Stimulated activated naive CD8-positive, alpha-beta T cell treated with anti-CD3 and anti-CD28 coated beads, Interleukin-15, amount 100 ng/mL, for 72 hours (primary cell): ENCODE data around the gene BCAR1.
A peak's percentile ranks its signal among the peaks of the same experiment; 100 is the strongest.

Experiments
- ATAC-seq: fragments of 150-1000 bp; cut with Tn5 transposase; 2 replicates; pipeline ENCODE4 v1.10.0; 2021; ENCODE audit warnings: mild to moderate bottlenecking, moderate library complexity
- DNase-seq, 2 donors: peaks; one replicate each; pipeline ENCODE4 v3.0.0; 2021 to 2022
- H3K27ac Mint-ChIP-seq, 2 donors: one replicate each; pipeline ENCODE4 v1.8.0; 2022; ENCODE audit warnings: mild to moderate bottlenecking in 2 of 2, mixed read lengths in 2 of 2, moderate library complexity in 2 of 2
- H3K27me3 Mint-ChIP-seq: one replicate; pipeline ENCODE4 v1.8.0; 2022; ENCODE audit warnings: mixed read lengths
- H3K4me1 Mint-ChIP-seq: one replicate; pipeline ENCODE4 v1.8.0; 2022; ENCODE audit warnings: mild to moderate bottlenecking, mixed read lengths
- H3K4me3 Mint-ChIP-seq, 2 donors: one replicate each; pipeline ENCODE4 v1.8.0; 2022; ENCODE audit warnings: mild to moderate bottlenecking in 2 of 2, mixed read lengths in 2 of 2, moderate library complexity in 1 of 2
- H3K9me3 Mint-ChIP-seq, 2 donors: one replicate each; pipeline ENCODE4 v1.8.0; 2022; ENCODE audit warnings: mixed read lengths in 2 of 2

Gene BCAR1

DNA sequence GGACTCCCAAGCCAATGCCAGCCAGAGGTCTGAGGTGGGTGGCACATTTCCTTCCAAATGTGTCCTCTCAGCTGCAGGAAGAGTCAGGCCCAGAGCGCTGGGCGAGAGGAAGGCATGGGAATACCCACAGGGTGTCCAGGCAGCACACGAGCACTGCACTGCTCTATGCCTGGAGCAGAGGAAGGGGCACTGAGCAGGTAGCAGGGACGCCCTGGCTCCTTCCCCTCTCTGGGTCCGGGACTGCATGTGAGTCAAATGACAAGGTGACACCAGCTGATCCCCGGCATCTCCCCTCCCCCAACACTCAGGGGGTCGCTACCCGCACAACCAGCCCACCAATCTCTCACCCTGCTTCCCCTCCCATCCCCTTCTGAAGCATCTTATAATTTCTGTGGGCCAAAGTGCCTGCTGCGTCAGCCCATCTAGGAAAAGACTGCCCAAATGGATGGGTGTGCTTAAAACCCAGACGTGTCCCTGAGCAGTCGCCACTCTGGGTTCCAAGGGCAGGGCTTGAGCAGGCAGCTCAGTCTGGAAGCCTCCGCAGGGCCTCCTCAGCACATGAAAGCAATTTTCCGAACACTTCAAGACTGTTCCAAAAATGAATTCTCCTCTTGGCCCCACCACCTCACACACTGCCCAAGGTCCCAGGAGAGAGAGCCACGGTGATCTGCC lies 12.0 kb upstream of the BCAR1 start:
- peaks cover 73% of the 10 kb centered on the region for H3K27me3 Mint-ChIP-seq
- ATAC-seq, result no peak
- no peak for DNase-seq
- no peak overlapping the region for H3K4me3 Mint-ChIP-seq
- H3K9me3 Mint-ChIP-seq, result no peaks in the 10 kb centered on the region
- H3K27ac Mint-ChIP-seq, result no peak overlapping the region
- H3K4me1 Mint-ChIP-seq, result peaks cover 13% of the 10 kb centered on the region

DNA sequence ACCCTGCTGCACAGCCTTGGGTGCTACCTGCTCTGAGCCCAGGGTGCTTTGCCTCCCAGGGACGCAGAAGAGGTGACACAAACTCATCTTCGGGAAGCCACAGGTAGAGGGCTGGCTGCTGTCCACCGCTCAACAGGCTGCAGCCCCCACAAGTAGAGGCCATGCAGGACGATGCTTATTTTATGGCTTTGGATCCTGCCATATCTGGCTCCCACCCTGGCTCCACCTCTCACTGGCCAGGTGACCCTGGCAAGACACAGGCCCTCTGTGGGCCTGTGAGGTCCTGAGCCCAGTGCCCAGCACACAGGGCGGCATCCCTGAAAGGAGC lies 11.3 kb upstream of the BCAR1 start:
- Mint-ChIP-seq H3K27ac (no peak overlapping the region), H3K4me3 (no peak overlapping the region), H3K27me3 (peaks cover 78% of the 10 kb centered on the region), H3K9me3 (no peaks in the 10 kb centered on the region), H3K4me1 (peaks cover 13% of the 10 kb centered on the region)
- DNase-seq (no peak), ATAC-seq (no peak)

DNA sequence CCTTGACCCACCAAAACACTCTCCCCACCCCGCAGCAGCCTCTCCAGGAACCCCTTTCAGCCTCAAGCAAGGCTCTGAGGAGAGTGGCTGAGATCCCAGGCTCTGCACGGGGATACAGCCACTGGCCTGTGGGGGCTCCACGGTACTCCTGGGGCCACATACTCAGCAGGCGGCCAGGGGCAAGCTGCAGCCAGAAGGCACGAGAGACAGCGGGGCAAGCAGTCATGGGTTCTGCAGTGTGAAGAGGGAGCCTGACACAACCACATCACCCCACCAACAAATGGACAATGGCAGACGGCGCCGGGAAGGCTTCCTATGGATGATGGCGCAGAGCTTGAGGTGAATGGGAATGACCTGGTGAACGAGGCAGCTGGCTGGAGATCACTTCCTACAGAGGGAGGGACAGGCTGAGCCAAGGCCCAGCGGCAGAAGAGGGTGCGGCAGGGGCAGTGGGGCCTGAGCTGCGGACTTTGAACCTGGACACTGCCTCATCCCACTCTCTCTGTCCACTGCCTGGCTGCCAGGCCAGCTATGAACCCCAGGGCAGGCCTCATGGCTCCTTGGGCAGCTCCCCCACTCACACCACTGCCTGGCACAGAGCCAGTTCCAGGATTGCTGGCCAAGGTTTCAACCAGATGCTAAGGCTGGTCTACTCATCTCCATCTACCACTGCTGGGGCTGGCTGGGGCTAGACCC lies 10.8 kb upstream of the BCAR1 start:
- Mint-ChIP-seq H3K27ac (no peak overlapping the region), H3K4me1 (peaks cover 13% of the 10 kb centered on the region), H3K9me3 (no peaks in the 10 kb centered on the region), H3K27me3 (peaks cover 78% of the 10 kb centered on the region), H3K4me3 (no peak overlapping the region)
- ATAC-seq (no peak), DNase-seq (no peak)

DNA sequence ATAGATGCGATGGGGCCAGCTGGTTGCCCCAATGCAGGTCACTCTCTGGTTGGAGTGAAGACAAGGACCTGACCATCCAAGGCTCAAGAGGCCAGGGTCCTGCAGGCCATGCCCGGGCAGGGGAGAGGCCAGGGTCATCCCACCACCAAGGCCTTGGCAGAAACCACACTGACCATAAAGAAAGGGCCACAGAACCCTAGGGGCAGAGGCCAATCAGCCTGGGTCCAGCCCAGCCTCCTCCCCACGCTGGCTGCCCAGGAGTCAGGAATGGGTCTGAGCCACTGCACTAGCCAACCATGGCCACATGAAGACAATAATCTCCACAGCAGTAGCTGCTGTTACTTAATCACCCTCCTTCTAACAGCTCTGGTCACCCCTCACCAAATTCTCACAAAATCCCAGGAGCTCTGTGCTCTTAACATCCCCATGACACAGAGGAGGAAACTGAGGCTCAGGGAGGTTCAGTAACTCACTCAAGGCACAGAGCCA lies 10.2 kb upstream of the BCAR1 start:
- Mint-ChIP-seq H3K27ac (no peak overlapping the region), H3K4me3 (no peak overlapping the region), H3K9me3 (no peaks in the 10 kb centered on the region), H3K27me3 (peaks cover 77% of the 10 kb centered on the region), H3K4me1 (peaks cover 12% of the 10 kb centered on the region)
- no peak for ATAC-seq
- no peak for DNase-seq

DNA sequence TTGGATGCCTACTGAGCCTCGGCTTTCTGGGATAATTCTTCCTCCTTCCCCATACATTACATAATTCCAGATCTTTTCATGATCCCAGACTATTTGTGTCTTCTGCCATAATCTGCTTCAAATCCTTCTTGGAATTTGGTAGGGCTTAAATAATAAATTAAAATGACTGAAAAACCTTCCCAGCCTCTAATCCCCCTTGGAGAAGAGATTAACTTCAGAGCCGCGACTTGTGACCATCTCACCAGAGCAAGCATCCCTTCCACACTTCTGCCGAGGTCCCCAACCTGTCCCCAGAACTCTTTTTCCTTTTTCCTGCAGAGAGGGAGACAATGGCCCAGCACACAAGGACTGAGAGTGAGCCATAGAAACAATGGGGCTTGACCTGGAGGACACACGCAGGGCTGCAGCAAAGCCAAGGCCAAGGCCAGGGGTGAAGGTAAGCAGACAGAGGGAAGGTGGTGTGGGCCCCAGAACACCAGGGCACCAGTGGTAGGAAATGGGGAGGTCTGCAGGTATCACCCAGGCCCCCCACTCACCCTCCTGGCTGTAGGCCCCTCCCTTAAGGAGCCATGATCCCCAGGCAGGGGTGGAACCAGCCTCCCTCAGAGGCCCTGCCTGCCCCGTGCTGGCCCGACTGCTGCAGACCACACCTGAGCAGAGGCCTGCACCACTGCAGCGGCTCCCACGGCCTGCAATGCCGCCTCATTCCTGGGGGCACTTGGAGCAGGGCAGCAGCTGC lies 9.6 kb upstream of the BCAR1 start:
- Mint-ChIP-seq H3K27me3 (peaks cover 77% of the 10 kb centered on the region), H3K4me1 (peaks cover 6% of the 10 kb centered on the region), H3K4me3 (no peak overlapping the region), H3K9me3 (no peaks in the 10 kb centered on the region), H3K27ac (no peak overlapping the region)
- no peak for ATAC-seq
- DNase-seq, result no peak

DNA sequence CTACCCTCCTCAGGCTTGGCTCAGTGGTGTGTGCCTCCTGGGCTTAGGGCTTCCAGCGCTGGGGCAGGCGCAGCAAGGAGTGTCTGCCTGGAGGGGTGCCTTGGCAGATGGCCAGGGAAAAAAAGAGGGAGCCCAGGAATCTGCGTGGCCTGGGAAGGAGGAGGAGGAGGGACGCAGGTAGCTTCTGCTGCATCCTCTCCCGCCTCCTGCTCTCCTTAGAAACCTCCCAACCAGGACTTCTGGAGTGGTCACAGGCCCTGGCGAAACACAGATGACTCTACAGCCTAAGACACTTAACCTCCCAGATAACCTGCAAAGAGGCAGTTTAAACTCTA lies 7.3 kb upstream of the BCAR1 start:
- DNase-seq, result no peak
- H3K27ac Mint-ChIP-seq, result no peak overlapping the region
- no peaks in the 10 kb centered on the region for H3K4me1 Mint-ChIP-seq
- no peak for ATAC-seq
- H3K27me3 Mint-ChIP-seq, result peaks cover 84% of the 10 kb centered on the region
- H3K4me3 Mint-ChIP-seq, result no peak overlapping the region
- no peaks in the 10 kb centered on the region for H3K9me3 Mint-ChIP-seq

DNA sequence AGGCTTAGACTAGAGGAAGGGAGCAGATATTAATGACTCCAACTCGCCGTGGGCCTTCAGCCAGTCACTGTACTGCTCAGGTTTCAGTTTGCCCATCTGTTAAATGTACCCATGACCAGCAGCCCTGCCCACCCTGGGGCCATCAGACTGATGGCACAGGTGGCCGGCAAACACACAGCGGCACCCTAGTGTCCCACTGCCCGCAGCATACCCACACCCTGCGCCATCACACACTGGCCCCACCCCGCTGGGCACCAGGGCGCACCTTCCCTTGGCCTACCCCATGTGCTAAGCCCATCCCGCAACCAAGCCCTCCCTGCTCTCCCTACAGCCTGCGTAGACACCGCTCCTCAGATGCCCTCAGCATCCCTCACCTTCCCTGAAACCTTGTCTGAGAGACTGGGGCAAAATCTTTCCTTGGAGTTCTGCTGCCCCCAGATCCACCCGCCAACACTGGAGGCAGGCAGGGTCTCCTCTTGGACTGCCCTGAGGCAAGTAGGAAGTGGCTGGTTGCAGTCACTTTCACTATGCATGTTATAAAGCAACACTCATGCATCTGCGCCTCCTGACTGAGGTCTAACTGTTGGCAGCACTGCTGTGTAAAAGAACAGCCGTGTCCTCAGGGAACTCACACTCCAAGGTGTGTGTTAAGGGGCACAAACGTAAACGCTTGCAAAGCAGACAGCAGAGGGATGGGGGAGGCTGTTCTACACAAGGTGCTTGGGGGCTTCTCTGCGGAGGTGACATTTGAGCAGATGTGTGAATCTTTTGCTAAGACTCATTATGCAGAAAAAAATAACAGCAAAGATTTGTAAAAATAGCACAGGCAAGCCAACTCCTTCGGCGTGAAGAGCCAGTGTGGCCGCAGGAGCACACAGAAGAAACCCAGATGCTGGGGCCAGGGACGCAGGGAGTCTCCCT lies 6.7 kb upstream of the BCAR1 start:
- peak overlapping the region in 1 of 2 donors; percentile 6 for H3K27ac Mint-ChIP-seq
- H3K9me3 Mint-ChIP-seq, result no peaks in the 10 kb centered on the region
- peaks cover 84% of the 10 kb centered on the region for H3K27me3 Mint-ChIP-seq
- ATAC-seq, result peak; percentile 37
- H3K4me3 Mint-ChIP-seq, result no peak overlapping the region
- no peaks in the 10 kb centered on the region for H3K4me1 Mint-ChIP-seq
- no peak for DNase-seq

DNA sequence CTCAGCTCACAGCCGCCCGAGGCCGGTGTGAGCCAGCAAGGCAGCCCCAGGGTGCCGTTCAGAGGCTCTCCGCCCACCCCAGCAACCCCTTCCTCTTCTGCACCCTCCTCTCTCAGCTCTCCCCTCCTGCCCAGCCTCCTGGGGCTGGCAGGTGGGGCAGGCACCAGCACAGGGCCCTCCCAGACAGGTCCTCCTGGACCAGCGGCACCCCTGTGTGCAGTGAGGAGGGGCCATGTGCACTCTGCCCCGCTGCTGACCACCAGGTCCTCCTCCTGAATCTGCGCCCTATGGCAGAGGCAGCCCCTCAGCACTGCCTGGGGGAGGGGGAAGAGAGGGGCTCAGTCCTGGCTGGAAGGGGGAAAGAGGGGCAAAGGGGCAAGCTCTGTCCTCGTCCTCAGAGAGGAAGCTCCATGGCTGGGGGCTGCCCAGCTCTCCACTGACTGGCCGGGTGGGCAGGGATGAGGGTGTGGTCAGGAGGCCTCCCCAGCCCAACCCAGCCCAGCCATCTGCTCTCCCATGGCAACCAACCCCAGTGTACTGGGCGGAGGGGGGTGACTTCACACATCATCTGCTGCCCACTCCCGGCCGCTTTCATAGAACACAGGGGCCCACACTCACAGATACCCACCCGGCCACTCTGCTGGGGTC lies 5.4 kb upstream of the BCAR1 start:
- peaks cover 84% of the 10 kb centered on the region for H3K27me3 Mint-ChIP-seq

DNA sequence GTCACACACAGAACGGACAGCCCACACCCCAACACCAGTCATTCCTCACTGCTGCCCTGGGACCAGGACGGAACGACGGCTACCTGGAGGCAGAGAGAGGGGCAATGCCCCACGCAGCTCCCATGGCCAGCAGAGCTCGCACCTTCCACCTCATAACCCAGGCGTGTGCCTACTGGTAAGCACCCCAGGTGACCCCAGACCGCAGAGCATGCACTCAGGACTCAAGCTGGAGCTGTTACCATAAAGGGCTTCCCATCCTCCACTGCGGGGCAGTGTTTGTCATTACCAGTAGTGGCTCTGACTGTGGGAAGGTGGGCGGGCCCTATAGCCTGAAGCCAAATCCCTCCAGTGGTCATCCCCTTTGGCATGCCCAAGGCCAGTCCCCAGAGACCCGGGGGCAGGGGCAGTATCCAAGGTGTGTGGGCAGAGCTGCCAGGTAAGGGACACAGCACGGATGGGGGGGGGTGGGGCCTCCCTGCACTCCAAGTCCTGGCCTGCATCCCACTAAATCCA lies 4.7 kb upstream of the BCAR1 start:
- peaks cover 81% of the 10 kb centered on the region for H3K27me3 Mint-ChIP-seq
- H3K4me3 Mint-ChIP-seq, result no peak overlapping the region
- ATAC-seq, result no peak
- no peak overlapping the region for H3K27ac Mint-ChIP-seq
- no peak for DNase-seq
- no peaks in the 10 kb centered on the region for H3K9me3 Mint-ChIP-seq
- peaks cover 6% of the 10 kb centered on the region for H3K4me1 Mint-ChIP-seq

More for the DNA sequence above, 5.4 kb upstream of the BCAR1 start:
- no peak overlapping the region for H3K4me3 Mint-ChIP-seq
- peaks cover 4% of the 10 kb centered on the region for H3K4me1 Mint-ChIP-seq
- ATAC-seq (no peak), DNase-seq (no peak)
- H3K9me3 Mint-ChIP-seq, result no peaks in the 10 kb centered on the region
- H3K27ac Mint-ChIP-seq, result peak overlapping the region in 1 of 2 donors; percentile 27

DNA sequence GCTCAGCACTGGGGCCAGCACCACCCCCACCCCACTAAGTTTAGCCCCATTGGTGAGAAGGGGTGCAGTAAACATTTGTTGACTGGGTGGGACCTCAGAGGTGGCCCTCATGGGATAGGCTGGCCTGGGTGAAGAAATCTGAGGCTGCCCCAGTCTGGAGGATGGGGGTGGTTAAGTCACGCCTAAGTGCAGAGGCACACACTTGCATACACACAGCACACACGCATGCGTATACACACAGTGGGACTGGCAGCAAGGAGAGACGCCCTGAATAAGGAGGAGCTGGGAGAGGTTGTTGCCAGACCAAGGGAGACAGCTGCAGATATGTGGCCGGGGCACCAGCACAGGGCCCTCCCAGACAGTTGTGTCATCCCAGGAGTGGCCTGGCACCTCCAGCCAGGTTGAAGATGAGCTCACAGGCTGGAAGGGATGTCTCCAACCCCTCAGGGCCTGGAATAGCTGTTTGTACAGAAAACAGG lies 3.0 kb upstream of the BCAR1 start:
- DNase-seq, result no peak
- Mint-ChIP-seq H3K27me3 (peaks cover 95% of the 10 kb centered on the region), H3K27ac (no peak overlapping the region), H3K4me3 (no peak overlapping the region), H3K4me1 (peaks cover 16% of the 10 kb centered on the region), H3K9me3 (no peaks in the 10 kb centered on the region)
- no peak for ATAC-seq

DNA sequence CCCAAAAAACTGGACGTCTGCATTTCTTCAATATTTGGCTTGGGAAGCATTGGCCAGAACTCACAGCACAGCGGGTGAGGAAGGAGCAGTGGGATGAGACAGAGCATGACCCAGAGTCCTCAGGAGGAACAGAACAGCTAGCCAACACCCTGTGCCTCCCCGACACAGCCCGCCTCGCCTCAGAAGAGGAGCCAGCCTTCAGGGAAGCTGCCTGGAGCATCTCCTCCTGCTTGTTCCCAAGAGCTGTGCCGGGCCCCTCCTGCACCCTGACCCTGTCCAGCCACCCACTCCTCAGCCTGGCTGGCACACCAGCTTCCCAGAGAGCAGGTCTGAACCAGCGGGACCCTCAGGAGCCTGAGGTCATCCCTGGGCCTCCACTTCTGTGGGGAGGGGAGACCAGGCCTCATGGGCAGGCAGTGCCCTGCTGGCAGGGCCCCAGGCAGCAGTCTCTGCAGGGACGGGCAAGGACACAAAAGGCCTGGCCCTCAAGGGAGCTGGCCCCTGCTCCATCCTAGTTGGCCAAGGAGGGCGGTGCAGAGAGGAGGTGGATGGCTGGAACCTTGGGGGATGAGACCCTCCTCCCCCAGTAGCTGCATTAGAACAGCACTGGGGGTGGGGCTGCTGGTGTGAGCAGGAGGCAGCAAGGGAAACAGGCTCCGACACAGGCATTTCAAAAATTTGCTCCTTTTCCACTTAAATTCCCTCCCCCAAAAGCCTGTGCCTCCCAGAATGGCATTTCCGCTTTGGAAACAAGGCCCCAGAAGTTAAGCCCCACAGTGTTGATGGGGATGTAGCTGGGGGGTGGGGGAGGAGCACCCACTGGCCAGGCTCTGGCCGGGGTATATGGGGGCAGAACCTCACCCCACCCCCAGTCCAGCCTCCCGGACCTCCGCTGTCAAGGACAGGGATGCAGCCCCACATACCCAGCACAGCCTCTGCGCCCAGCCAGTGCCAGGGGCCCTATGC lies 1.8 kb upstream of the BCAR1 start:
- peaks cover 16% of the 10 kb centered on the region for H3K4me1 Mint-ChIP-seq
- peaks cover 95% of the 10 kb centered on the region for H3K27me3 Mint-ChIP-seq

DNA sequence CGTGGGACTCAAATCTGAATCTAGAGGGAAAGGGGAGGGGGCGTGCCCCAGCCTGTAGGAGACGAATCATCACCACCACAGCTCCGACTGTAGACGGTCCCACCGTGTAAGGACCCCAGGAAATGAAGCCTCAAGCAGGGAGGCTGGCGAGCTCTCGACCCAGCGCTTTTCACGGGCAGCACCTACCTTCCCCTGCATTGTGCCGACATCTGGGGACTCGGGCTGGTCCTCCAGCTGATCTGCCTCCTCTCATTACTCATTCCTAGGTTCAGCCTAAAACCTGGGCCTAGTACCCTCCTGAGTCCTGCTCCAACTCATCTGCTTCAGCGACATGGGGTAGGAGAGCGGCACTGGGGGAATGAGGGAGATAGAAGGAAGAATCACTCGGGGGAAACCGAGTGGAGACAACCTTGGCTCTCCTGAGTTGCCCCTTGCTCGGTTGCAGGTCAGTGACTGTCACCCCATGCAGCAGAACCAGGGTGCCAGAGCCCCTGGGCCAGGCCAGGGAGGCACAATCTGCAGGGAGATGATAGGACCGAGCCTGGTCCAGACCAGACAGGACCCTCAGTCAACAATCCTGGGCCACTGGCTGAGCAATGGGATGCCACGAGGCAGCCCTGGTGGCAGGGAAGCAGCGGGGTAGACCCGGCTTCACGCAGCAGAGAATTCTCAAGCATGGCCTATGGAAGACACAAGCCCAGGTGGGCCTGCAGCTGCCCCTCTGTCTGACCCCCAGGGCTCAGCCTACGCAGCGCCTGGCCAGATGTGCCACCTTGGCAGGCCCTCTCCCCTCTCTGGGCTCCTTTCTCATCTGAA lies 833 bp upstream of the BCAR1 start:
- DNase-seq (no peak), ATAC-seq (no peak)
- peak overlapping the region; percentile 68 to 80 for H3K4me3 Mint-ChIP-seq
- peaks cover 95% of the 10 kb centered on the region for H3K27me3 Mint-ChIP-seq
- no peaks in the 10 kb centered on the region for H3K9me3 Mint-ChIP-seq
- H3K4me1 Mint-ChIP-seq, result peaks cover 16% of the 10 kb centered on the region
- H3K27ac Mint-ChIP-seq, result no peak overlapping the region

More for the DNA sequence above, 1.8 kb upstream of the BCAR1 start:
- Mint-ChIP-seq H3K9me3 (no peaks in the 10 kb centered on the region), H3K27ac (no peak overlapping the region), H3K4me3 (no peak overlapping the region)
- ATAC-seq, result no peak
- no peak for DNase-seq

DNA sequence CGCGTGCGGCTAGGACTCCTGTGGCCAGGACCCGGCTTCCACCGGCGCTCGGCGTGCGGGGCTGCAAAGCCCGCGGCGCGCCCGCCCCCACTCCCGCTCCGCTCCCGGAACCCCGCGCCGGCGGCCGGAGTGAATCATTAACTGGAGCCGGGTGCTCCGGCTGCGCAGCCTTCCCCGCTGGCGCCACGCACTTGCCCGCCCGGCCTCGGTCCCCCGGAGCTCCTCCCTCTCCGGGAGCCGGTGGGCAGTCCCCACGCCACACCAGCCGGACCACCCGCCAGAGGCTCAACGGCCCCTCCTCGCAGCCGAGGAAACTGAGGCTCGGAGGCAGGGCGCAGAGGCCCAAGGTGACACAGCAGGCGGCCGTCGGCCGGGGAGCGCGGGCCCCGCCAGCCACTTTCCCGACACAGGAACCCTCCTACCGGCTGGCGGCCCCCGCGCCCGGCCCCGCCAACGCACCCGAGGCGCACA lies 580 bp downstream of the BCAR1 start:
- Mint-ChIP-seq H3K4me1 (peaks cover 16% of the 10 kb centered on the region), H3K9me3 (no peaks in the 10 kb centered on the region), H3K27me3 (peaks cover 95% of the 10 kb centered on the region), H3K27ac (no peak overlapping the region), H3K4me3 (peak overlapping the region; percentile 35 to 42)
- DNase-seq (no peak), ATAC-seq (peak; percentile 5)
